HepG2 (cell line): ENCODE data around the gene SLC12A3. TPM values are rescaled to one million over a fixed set of nuclear protein-coding genes. Genes with fewer than 3 reads are reported as not detected.

Experiments
- BCL6 ChIP-seq: IDR thresholded peaks from 2 replicates; pipeline ENCODE4 v1.6.1; 2016; ENCODE audit warnings: missing genetic modification reagents, missing compliant biosample characterization
- EED ChIP-seq: sonication (generic); formaldehyde crosslinking; IDR thresholded peaks from 2 replicates; pipeline ENCODE4 v1.5.0; 2020; ENCODE audit warnings: mild to moderate bottlenecking, missing genetic modification reagents
- HIC2 ChIP-seq: sonication (generic); formaldehyde crosslinking; IDR thresholded peaks from 2 replicates; pipeline ENCODE4 v1.9.0; 2022; ENCODE audit warnings: low read depth, missing genetic modification reagents
- HNF4A ChIP-seq: sonication (generic); formaldehyde crosslinking; IDR thresholded peaks from 2 replicates; pipeline ENCODE4 v1.4.0; 2020; ENCODE audit warnings: missing genetic modification reagents
- NCOA2 ChIP-seq: sonication (generic); formaldehyde crosslinking; IDR thresholded peaks from 2 replicates; pipeline ENCODE4 v1.8.0; 2022; ENCODE audit warnings: inconsistent platforms
- NPAS2 ChIP-seq: sonication (generic); formaldehyde crosslinking; IDR thresholded peaks from 2 replicates; pipeline ENCODE4 v1.8.0; 2022; ENCODE audit warnings: mild to moderate bottlenecking, missing genetic modification reagents, borderline replicate concordance
- PAWR ChIP-seq: sonication (generic); formaldehyde crosslinking; IDR thresholded peaks from 2 replicates; pipeline ENCODE4 v1.4.0; 2020; ENCODE audit warnings: missing genetic modification reagents, mild to moderate bottlenecking, borderline replicate concordance
- SP4 ChIP-seq: sonication (generic); formaldehyde crosslinking; IDR thresholded peaks from 2 replicates; pipeline ENCODE4 v1.8.1; 2023; ENCODE audit warnings: mild to moderate bottlenecking, missing genetic modification reagents
- TAF15 ChIP-seq: fragments of 200-400 bp; formaldehyde crosslinking; IDR thresholded peaks from one replicate; pipeline ENCODE4 v1.6.1; 2018; ENCODE audit warnings: mild to moderate bottlenecking, low read depth, low read length; ENCODE audit not compliant: poor library complexity, severe bottlenecking
- ZKSCAN8 ChIP-seq: IDR thresholded peaks from 2 replicates; pipeline ENCODE4 v1.6.1; 2016; ENCODE audit warnings: borderline replicate concordance, missing genetic modification reagents, missing compliant biosample characterization
- ZNF343 ChIP-seq: sonication (generic); formaldehyde crosslinking; IDR thresholded peaks from 2 replicates; pipeline ENCODE4 v1.4.0; 2020; ENCODE audit warnings: mild to moderate bottlenecking, missing genetic modification reagents
- ZNF44 ChIP-seq: sonication (generic); formaldehyde crosslinking; IDR thresholded peaks from 2 replicates; pipeline ENCODE4 v1.5.1; 2020; ENCODE audit warnings: mild to moderate bottlenecking, missing genetic modification reagents
- ZNF546 ChIP-seq: sonication (generic); formaldehyde crosslinking; conservative IDR thresholded peaks from 2 replicates; pipeline ENCODE4 v1.8.1; 2023; ENCODE audit warnings: mild to moderate bottlenecking, missing genetic modification reagents
- ZNF562 ChIP-seq: sonication (generic); formaldehyde crosslinking; IDR thresholded peaks from 2 replicates; pipeline ENCODE4 v1.8.0; 2022; ENCODE audit warnings: missing genetic modification reagents, borderline replicate concordance
- ZNF576 ChIP-seq: sonication (generic); formaldehyde crosslinking; IDR thresholded peaks from 2 replicates; pipeline ENCODE4 v1.4.0; 2020; ENCODE audit warnings: mild to moderate bottlenecking, missing genetic modification reagents
- ZNF674 ChIP-seq: sonication (generic); formaldehyde crosslinking; IDR thresholded peaks from 2 replicates; pipeline ENCODE4 v1.5.0; 2020; ENCODE audit warnings: low read depth, mild to moderate bottlenecking, missing genetic modification reagents
- ZZZ3 ChIP-seq: sonication (generic); formaldehyde crosslinking; IDR thresholded peaks from 2 replicates; pipeline ENCODE4 v1.4.0; 2020; ENCODE audit warnings: missing genetic modification reagents, mild to moderate bottlenecking, borderline replicate concordance
- polyA plus RNA-seq, 8 experiments: library from polyadenylated mRNA; depleted of rRNA in 3 of 8; stranded (reverse) in 7 of 8; unstranded in 1 of 8; fragments of >200 nt; fragmentation: Illumina TruSeq in 4 of 8; extraction: Trizol in 4 of 8; gene quantifications; 2 replicates each; pipeline versions ENCODE4 v1.2.1 to v1.2.3, GENCODE V29; 2011 to 2016; ENCODE audit warnings: low read depth in 4 of 8, missing spikeins in 1 of 8, mixed read lengths in 1 of 8; ENCODE audit not compliant: insufficient read depth in 1 of 8
- total RNA-seq, 5 experiments: library from RNA; depleted of rRNA; stranded (reverse); fragments of >200 nt; fragmentation: Illumina TruSeq; extraction: Trizol; gene quantifications; 2 replicates each; pipeline ENCODE4 v1.2.3, GENCODE V29; 2016; ENCODE audit warnings: low read depth in 1 of 5
- TF ChIP-seq, protein P1 (sequence below): IDR thresholded peaks from 2 replicates; pipeline ENCODE4 v1.6.1; 2016
- TF ChIP-seq, protein P2 (sequence below): sonication (generic); formaldehyde crosslinking; IDR thresholded peaks from 2 replicates; pipeline ENCODE4 v1.4.0; 2020; ENCODE audit warnings: missing genetic modification reagents, borderline replicate concordance
- TF ChIP-seq, protein P3 (sequence below): sonication (generic); formaldehyde crosslinking; IDR thresholded peaks from 2 replicates; pipeline ENCODE4 v1.5.0; 2020; ENCODE audit warnings: missing genetic modification reagents
- TF ChIP-seq, protein P4 (sequence below): sonication (generic); formaldehyde crosslinking; IDR thresholded peaks from 2 replicates; pipeline ENCODE4 v1.4.0; 2020; ENCODE audit warnings: missing genetic modification reagents, borderline replicate concordance

The SLC12A3 gene
- total and polyA plus RNA-seq, 2 of the 13 experiments (the other 11 are each of a cell fraction or from before 2014, with no cell fraction given) = 6.2 TPM; not detected in 1

- TF ChIP-seq, protein P1, sequence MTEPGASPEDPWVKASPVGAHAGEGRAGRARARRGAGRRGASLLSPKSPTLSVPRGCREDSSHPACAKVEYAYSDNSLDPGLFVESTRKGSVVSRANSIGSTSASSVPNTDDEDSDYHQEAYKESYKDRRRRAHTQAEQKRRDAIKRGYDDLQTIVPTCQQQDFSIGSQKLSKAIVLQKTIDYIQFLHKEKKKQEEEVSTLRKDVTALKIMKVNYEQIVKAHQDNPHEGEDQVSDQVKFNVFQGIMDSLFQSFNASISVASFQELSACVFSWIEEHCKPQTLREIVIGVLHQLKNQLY (CRISPR knock-in tag) = peak; percentile 16; the same call in 1 of the 2 replicates
- peak; percentile 57 for TF ChIP-seq BCL6 (CRISPR knock-in tag)
- TF ChIP-seq, protein P2, sequence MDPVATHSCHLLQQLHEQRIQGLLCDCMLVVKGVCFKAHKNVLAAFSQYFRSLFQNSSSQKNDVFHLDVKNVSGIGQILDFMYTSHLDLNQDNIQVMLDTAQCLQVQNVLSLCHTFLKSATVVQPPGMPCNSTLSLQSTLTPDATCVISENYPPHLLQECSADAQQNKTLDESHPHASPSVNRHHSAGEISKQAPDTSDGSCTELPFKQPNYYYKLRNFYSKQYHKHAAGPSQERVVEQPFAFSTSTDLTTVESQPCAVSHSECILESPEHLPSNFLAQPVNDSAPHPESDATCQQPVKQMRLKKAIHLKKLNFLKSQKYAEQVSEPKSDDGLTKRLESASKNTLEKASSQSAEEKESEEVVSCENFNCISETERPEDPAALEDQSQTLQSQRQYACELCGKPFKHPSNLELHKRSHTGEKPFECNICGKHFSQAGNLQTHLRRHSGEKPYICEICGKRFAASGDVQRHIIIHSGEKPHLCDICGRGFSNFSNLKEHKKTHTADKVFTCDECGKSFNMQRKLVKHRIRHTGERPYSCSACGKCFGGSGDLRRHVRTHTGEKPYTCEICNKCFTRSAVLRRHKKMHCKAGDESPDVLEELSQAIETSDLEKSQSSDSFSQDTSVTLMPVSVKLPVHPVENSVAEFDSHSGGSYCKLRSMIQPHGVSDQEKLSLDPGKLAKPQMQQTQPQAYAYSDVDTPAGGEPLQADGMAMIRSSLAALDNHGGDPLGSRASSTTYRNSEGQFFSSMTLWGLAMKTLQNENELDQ (CRISPR knock-in tag) = no peak
- 0 out of 2 replicates have a peak, but pooled peaks have one; percentile 39 for TF ChIP-seq ZNF44 (CRISPR knock-in tag)
- no peak for TF ChIP-seq TAF15
- TF ChIP-seq ZNF576 (CRISPR knock-in tag) = no peak
- TF ChIP-seq, protein P3, sequence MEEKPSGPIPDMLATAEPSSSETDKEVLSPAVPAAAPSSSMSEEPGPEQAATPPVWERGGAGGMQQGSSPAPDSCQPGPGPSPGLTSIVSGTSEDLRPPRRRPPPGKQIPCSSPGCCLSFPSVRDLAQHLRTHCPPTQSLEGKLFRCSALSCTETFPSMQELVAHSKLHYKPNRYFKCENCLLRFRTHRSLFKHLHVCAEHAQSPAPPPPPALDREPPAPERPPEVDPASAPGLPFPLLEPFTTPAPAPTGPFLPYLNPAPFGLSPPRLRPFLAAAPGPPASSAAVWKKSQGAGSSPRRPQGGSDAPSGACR (CRISPR knock-in tag) = no peak
- TF ChIP-seq, protein P4, sequence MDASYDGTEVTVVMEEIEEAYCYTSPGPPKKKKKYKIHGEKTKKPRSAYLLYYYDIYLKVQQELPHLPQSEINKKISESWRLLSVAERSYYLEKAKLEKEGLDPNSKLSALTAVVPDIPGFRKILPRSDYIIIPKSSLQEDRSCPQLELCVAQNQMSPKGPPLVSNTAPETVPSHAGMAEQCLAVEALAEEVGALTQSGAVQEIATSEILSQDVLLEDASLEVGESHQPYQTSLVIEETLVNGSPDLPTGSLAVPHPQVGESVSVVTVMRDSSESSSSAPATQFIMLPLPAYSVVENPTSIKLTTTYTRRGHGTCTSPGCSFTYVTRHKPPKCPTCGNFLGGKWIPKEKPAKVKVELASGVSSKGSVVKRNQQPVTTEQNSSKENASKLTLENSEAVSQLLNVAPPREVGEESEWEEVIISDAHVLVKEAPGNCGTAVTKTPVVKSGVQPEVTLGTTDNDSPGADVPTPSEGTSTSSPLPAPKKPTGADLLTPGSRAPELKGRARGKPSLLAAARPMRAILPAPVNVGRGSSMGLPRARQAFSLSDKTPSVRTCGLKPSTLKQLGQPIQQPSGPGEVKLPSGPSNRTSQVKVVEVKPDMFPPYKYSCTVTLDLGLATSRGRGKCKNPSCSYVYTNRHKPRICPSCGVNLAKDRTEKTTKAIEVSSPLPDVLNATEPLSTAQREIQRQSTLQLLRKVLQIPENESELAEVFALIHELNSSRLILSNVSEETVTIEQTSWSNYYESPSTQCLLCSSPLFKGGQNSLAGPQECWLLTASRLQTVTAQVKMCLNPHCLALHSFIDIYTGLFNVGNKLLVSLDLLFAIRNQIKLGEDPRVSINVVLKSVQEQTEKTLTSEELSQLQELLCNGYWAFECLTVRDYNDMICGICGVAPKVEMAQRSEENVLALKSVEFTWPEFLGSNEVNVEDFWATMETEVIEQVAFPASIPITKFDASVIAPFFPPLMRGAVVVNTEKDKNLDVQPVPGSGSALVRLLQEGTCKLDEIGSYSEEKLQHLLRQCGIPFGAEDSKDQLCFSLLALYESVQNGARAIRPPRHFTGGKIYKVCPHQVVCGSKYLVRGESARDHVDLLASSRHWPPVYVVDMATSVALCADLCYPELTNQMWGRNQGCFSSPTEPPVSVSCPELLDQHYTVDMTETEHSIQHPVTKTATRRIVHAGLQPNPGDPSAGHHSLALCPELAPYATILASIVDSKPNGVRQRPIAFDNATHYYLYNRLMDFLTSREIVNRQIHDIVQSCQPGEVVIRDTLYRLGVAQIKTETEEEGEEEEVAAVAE (CRISPR knock-in tag) = peak; percentile 46; the same call in 1 of the 2 replicates
- no peak for TF ChIP-seq ZZZ3 (CRISPR knock-in tag)
- TF ChIP-seq ZKSCAN8 = peak; percentile 70; the same call in 1 of the 2 replicates
- peak; percentile 50; the same call in 1 of the 2 replicates for TF ChIP-seq HNF4A (CRISPR knock-in tag)
- no peak for TF ChIP-seq ZNF562 (CRISPR knock-in tag)
- peak; percentile 77 for TF ChIP-seq NCOA2 (CRISPR knock-in tag)
- no peak for TF ChIP-seq SP4 (CRISPR knock-in tag)
- TF ChIP-seq EED = no peak
- no peak for TF ChIP-seq ZNF674
- TF ChIP-seq HIC2 (CRISPR knock-in tag) = no peak
- no peak for TF ChIP-seq NPAS2
- TF ChIP-seq PAWR (CRISPR knock-in tag) = no peak
- TF ChIP-seq ZNF343 (CRISPR knock-in tag) = no peak
- no peak for TF ChIP-seq ZNF546
Observed at GRCh38 chr16:56817938-56818337, 47.1 kb upstream of the SLC12A3 start (continued).
